T-helper 1 cell treated with Interleukin-12 subunit alpha and Interleukin-12 subunit beta and Interleukin-4 antibody, amounts not matched to agents 30 ng/mL and 1 ng/mL, for 36 hours (primary cell): ENCODE measurements around the gene RIPOR1. TPM values are rescaled to one million over a fixed set of nuclear protein-coding genes. Genes with fewer than 3 reads are reported as not detected.
"Not testable (repeated sequence)": the region's sequence is repeated elsewhere in the genome, so short reads cannot be mapped to it uniquely, and the experiment has no call there.

Experiments used
- intact Hi-C: fragments of 100-400 bp; cut with micrococcal nuclease; formaldehyde crosslinking; loops from one replicate; pipeline ENCODE4 v1.15.1; 2024
- total RNA-seq: library from RNA; stranded (reverse); gene quantifications from 2 replicates; pipeline ENCODE4 v1.2.3, GENCODE V29; 2022

RIPOR1 gene
- total RNA-seq, 1 donor from 2014 or later = 52.6 TPM

DNA sequence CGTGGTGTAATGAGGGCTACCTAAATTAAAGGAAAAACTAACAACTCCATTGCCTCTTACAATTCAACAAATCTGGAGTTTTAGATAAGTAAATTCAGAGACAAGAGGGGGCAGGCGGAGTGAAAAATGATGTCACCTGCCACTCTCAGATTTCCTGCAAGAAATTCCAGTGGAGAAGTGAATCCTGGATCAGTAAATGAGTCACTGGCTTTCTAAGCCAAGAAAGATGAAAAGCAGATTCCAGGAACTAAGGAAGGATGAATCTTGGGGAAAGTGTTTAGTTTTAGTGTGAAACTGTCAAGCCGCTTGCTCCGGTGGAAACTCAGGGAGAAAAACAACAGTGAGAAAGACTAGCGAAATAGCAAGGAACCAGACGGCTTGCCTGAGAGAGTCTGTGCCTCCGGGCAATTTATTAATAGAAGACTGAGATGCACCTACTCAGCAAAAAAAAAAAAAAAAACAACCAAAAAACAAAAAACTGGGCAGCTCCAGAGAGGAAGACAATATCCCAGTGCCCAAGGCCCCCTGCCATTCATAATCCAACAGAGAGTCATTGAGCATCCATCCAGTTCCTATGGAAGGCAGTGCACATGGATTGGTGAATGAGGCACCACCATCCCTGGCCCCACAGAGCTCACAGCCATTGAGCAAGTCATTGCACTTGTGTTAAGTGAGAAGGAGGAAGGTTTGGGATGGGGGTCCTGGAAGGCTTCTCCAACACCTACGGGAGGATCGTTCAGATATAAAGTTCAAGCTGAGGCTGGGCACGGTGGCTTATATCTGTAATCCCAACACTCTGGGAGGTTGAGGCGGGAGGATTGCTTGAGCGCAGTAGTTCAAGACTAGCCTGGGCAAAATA, 12.1 kb upstream of the RIPOR1 start:
- intact Hi-C loops = no loop called here

DNA sequence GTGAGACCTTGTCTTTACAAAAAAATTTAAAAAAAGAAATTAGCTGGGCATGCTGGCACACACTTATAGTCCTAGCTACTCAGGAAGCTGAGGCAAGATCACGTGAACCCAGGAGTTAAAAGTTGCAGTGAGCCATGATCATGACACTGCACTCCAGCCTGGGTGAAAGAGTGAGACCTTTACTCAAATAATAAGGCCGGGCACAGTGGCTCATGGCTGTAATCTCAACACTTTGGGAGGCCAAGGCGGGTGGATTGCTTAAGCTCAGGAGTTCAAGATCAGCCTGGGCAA, 11.5 kb upstream of the RIPOR1 start:
- intact Hi-C loops = no loop called here

DNA sequence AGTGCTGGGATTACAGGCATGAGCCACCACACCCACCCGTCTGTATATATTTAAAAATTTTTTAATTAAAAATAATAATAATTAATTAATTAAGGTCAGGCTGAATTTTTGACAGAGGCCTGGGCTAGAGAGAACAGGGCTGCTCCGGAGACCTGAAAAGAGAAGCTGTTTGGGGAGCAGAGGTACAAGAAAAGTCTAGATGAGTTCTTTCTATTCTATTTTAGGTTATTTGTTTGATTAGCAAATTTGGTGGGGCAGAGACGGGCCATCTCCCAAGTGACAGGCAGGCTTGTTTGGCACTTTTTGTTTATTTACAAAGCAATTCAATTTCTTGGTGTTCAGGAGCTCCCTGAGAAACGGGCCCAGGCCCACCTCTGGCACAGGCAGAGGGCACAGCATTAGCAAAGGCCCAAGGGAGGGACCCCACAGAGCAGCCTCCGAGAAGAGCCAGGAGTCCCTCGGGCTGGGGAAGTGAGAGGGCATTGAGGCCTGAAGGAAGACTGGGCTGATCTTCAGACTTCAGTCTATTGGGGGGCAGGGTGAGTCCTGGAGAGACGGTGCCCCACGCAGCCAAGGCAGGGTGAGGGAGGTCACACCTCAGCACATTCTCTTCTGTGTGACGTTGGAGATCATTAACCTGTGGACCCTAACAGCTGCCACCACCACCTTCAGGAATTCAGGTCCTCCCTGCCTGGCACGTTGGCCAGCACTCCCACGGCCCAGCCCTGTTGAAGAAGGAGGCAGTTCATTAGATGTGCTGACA, 10.8 kb upstream of the RIPOR1 start:
- intact Hi-C loops = no loop called here

DNA sequence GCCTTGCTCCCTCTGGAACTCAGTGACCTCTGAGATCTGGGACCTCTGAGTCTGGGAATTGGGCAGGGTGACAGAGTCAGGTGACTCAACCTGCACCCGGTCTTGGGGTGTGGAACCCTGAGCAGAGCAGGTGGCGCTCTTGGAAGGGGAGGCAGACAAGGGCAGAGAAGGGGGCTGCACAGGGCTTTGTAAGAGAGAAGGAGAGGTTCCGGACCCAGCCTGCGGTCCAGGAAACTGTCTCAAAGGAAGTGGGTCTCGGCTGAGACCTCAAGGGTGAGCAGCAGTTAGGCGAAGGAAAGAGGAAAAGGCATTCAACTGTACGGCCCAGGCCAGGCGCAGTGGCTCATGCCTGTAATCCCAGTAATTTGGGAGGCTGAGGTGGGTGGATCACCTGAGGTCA, 10.0 kb upstream of the RIPOR1 start:
- intact Hi-C loops = no loop called here

DNA sequence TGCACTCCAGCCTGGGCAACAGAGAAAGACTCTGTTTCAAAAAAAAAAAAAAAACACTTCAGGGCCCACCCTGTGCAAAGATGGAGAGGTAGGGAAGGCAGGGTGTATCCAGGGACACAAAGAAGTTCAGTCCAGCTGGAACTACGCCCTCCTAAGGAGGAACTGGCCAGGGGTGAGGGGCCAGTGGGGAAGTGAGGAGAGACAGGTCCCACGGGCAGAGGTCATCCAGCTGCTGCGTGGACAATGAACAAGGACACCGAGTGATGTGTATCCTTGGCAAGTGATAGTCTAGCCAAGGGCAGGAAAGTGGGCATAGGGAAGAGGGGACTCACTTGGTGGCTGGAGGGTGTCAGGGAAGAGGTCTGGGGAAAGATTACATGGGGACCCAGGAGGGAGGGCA, 9.4 kb upstream of the RIPOR1 start:
- intact Hi-C loops = no loop called here

DNA sequence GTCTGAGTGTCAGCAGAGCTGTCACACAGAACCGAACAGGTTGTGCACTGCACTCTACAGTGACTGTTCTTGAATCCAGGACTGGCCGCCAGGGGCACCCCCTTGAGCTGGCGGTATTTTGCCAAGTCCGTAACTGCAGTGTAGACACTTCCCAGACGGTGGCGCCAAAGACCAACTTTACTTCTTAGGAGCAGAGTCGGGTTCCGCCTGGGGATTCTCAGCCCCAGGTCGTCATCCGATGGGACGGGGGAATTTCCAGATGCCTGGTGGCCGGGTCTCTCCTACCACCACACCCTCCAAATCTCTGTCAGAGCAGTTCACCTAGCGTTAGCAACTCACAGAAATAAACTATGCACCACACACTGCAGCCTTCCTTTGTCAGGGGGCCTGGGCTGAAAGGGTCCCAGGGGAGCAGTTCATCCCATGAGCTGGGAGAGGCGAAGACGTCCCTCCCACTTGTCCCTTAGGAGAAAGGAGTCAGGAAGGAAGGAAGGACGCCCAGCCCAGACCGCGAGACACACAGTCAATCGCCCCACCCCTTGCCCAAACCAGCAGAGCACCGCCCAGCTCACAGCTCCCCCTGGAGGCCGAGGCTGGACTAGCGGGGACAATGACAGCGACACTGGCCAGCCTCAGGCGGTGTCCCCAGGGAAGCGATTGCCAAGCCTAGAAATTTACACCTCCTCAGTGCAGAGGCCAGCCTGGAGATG, 7.4 kb upstream of the RIPOR1 start:
- intact Hi-C loops = loop anchor here (1.0 to 2.0 kb wide), 16 partner anchors 15 to 519 kb away; partner anchors contain the start of genes ATP6V0D1, CARMIL2, CTCF and GFOD2

DNA sequence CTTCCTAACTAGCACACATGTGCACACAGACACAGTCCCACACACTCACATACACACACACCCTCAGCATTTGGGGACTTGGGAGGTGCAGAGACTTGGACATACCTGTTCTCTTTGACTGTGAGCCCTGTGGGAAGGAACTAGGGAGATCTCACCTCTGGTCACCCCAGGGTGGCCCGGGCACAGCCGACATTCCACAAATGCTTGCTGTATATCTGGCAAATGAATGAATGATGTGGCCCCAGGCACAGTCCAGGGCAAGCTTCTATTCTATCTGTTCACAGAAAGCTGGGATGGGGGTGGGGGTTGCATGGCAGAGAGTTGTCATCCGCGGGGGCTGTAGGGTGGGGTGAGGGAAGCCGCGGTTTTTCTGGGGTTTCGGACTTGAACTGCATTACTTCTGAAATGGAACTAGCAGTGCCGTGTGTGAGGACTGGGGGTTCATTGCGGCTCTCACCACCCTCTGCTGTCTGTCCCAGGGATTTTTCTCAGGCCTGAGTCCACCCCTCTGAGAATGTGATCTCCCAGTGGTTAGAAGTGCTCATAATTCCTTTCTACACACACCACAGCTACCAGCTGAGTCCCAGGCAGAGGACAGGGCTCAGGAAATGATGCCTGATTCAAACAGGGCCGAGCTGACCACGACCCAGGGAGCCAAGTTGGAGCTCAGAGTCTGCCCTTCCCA, 3.3 kb upstream of the RIPOR1 start:
- intact Hi-C loops = no loop called here

DNA sequence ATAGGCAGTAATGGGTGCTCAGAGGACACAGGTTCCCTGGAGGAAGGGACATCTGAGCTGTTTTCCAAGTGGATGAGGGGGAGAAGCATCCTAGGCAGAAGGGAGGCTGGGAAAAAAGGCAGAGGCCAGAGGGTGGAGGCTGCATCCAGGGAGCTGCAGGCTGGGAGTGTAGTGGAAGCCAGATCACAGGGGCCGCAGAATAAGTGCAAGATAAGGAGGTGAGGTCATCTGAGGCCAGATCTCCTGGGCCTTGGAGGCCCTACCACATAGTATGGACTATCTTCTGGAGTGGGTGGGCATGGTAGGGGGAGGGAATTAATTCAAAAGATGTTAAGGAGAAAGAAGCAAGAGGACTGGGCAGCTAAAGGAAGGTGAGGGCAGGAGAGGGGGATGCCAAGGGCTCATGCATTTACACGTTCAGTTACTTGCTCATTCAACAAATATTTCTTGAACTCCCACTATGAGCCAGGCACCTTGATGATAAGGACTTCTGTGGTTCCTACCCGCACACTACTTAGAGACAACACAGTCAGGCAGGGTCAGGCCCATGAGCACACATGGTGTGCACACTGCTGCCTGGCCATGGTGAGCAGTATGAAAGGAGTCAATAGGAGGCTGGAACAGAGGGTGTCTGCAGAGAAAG, 2.4 kb upstream of the RIPOR1 start:
- intact Hi-C loops = no loop called here

DNA sequence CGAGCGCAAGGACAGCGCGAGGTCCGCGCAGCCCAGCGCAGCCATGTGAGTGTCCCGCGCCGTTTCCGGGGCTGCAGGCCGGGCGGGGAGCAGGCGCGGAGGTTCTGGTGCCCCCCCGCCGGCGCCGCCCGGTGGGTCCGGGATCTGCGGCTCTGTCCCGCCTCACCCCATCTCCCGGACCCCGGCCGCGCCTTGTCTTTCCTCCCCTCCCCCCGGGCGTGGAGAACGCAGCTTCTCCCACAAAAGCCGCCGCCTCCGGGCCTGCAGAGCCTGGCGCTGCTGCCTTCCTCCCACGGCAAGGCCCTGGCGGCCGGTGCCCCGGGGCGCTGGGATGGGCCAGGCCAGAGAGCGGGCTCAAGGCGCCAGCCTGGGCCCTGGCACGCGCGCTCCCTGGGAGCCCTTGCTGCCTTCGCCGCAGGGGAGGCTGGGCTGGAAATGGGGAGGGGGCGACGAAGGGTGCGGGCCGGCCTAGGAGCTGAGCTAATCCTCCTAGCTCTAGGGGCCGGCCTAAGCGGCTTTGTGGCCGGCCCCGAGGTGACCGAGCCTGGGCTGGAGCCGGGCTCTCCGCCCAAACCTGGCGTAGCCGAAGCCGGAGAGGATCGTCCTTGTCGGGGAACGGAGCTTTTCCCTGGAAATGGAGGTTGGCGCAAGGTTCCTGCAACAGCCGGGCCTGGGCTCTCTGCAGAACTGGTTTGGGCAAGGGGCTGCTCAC, 397 bp downstream of the RIPOR1 start:
- intact Hi-C loops = no loop called here

DNA sequence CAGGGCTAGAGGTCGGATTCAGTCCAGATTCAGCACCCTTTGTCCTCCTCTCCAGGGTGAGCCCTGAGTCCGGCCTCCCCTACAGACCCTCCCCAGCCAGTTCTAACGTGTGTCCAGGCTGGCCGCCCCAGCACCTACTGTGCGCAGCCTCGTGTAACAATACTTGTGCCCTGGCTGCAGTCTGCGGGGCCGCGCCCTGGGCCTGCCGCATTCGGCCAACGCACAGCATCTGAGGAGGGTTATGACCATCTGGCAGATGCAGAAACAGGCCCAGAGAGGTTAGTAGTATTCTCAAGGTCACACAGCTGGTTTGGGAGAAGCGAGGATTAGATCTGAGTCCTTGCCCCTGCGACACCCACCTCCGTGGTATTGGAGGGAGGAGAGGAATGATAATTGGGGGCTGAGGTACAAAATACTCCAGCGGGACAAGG, 968 bp downstream of the RIPOR1 start:
- intact Hi-C loops = no loop called here

DNA sequence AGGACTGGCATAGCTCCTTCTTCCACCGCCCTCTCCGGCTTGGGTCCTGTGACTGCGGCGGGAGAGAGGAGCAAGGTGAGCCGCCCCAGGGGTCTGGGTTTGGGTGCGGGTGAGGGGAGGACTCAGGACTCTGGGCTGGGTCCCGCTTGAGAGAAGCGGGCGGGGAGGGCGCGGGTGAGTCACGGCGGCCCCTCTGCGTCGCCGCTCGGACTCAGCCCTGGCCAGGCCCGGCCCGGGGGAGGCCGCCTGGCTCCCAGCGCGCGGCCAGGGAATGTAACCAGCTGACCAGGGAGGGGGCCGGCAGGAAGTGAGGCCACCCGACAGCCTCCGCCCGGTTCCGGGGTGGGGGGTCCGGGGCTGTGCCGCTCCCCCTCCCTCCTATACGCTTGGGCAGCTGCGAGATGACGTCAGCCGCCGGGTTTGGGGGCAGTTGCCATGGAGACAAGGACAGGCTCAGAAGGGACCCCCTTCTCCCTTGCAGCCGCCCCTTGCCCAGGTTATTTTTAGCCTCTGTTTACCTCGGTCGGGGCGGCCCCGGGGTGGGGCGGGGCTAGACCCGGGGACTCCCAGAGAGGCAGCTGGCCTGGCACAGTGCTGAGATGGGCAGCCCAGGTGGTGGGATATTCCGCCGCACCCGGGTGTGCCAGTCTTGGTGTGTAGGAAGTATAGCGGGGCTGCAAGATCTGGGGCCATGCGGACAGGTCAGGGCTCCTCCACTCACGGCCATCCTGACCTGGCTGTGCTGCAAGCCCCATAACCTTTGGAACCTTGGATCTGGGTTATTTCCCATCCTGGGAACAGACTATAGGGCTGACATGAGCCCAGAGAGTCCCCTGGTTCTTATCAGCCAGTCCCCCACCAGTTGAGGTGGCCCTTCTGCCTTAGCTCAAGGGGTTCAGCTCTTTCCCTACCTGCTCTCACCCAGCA, 1.6 kb downstream of the RIPOR1 start:
- intact Hi-C loops = no loop called here

DNA sequence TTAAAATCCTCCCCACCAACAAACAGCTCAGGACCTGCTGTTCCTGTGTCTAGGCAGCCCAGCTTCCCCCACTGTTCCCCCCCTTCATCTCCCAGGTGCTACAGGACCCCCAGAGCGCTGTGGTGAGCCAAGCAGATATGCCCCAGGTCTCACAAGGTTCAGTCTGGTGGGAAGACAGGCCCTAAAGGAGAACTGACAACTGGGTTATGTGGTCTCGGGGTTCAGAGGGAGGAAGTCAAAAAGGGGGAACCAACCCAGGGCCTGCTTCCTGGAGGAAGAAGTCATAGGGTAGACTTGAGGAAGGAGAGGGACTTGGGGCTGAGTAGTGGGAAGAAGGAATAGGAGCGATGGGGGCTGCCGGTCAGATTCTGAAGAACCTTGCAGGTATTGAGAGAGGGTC, 2.6 kb downstream of the RIPOR1 start:
- intact Hi-C loops = no loop called here

DNA sequence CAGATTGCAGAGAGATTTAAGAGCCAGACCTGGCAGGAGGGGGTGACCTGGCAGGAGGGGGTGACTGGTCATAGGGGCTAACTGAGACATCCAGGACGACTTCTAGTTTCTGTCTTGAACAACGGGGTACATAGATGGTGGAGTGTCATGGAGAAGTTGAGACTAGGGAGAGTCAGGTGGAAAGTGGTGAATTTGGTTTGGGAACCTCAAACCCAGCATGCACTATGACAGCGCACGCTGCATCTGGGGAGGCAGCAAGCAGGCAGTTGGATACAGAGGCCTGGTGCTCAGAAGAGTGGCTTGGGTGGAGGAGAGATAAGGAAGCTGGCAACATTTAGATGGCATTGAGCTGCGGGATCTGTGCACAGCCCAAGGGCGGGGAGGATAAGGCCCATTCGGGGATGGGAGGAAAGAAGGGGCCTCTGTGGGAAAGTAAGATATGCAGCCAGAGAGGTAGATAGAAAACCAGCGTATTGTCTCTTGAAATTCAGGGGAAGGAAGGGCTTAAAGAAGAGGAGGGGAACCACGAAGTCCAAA, 4.5 kb downstream of the RIPOR1 start:
- intact Hi-C loops = no loop called here

DNA sequence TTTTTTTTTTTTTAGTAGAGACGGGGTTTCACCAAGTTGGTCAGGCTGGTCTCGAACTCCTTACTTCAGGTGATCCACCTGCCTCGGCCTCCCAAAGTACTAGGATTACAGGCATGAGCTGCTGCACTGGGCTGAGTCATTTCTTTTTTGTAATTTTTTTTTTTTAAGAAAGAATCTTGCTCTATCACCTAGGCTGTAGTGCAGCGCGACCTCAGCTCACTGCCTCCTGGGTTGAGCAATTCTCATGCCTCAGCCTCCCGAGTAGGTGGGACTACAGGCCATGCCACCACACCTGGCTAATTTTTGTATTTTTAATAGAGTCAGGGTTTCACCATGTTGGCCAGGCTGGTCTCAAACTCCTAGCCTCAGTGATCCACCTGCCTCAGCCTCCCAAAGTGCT, 5.4 kb downstream of the RIPOR1 start:
- intact Hi-C loops = not testable (repeated sequence)

DNA sequence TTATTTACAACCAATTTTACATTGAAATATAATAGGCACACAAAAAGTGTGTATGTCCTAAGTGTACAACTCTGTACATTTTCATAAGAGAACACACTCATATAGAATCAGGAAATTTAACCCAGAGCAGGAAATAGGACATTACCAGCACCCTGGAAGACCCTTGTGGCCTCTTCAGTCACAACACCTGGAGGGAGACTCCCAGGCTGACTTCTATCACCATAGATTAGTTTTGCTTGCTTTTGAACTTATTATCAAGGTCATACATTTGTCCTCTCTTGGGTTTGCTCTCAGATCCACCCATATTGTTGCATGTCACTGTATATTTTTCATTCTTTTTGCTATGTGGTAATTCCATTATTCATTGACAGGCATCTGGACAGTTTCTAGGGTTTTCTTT, 5.8 kb downstream of the RIPOR1 start:
- intact Hi-C loops = no loop called here

DNA sequence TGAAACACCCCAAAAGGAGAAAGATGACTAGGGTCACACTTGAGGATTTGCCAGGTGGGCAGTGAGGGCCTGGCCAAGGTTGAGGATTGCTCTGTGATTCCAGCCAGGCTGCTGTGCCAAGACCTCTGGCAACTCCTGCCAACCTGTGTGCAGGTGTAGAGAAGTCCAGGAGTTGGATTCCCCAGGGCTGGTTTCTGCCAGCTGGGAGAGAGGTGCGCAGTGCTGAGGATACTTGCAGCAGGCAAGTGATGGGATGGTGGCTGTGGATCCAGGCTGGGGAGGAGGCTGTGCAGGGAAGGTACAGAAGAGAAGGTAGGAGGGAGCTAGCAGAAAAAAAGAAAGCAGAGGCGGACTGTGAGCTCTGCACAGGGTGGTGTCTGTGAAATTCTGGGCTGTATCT, 6.6 kb downstream of the RIPOR1 start:
- intact Hi-C loops = no loop called here

DNA sequence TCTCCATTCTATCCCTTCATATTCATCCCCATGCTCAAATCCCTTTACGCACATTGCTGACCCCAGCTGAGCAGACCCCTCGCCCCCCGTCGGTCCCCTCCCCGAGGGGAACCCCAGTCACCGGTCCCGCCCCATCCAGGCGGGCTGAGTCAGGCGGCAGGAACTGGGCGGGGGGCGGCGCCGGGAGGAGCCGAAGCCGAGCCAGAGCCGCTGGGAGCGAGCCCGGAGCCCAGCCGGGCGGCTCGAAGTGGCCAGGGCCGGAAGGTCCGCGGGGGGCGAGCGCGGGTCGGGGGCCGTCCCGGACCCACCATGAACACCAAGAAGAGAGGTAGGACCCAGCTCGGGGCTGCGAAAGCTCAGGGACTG, 8.6 kb downstream of the RIPOR1 start:
- intact Hi-C loops = no loop called here

DNA sequence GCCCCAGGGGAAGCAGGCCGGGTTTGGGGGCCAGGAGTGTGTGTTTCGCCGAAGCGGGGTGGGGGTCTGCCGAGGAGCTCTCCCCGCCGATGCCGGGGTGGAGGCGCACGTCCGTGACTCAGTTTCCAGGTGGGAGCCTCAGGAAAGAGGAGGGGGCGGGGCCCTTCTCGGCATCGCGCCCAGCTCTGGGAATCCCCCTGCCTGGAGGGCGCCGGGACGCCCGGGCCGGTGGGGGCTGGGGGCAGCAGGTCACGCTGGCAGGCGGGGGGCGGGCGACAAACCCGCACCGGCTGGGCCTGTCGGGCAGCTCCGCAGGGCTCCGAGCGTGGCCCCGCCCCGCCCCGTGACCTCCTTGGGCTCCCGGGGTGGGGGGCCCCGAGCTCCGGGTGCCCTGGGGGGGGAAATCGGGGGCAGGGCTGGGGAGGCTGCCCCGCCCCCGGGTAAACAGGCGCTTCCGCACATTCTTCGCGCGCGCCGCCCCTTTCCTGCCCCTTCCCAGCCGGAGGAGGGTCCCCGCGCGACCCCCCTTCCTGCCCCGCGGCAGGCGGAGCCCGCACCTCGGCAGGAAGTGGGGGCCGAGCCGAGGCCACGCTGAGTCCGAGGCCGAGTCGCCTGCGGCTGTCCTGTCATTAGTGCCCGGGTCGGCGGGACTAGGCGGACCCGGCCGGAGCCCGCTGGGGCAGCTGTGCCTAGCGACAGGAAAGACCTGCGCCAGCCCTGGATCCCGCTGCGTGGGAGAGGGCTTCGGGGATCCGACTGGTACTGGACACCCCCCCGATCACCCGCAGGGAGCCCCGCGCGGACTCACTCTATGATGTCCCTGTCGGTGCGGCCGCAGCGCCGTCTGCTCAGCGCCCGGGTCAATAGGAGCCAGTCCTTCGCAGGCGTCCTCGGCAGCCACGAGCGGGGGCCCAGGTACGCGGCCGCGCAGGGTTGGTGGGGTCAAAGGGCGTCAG, 9.3 kb downstream of the RIPOR1 start:
- intact Hi-C loops = loop anchor here (1.0 kb wide), 1 partner anchor 44 kb away; no protein-coding TSS in a partner anchor
